ENCODE results near the gene IFFO2.

Gene IFFO2

GRCh38 chr1:18956193-18957135 is at the start of gene IFFO2:
TSS of gene IFFO2 (minus strand) at chr1:18956676. CDS start at chr1:18956332, 344 bp downstream.
- DNase-seq (ENCODE audit: low read depth), result peak; percentile 65

GRCh38 chr1:19006000-19006399 is 49.5 kb upstream of the IFFO2 start:
- no peak for DNase-seq (ENCODE audit: low read depth)
- no peak overlapping the region for H3K4me3 ChIP-seq (ENCODE audit: low read depth, low read length)

More at GRCh38 chr1:18956193-18957135, at the start of gene IFFO2:
- H3K4me3 ChIP-seq (ENCODE audit: low read depth, low read length), result peak within 1 kb of the TSS; percentile 75

GRCh38 chr1:19003371-19004290 is 47.2 kb upstream of the IFFO2 start:
- DNase-seq (ENCODE audit: low read depth), result no peak
- H3K4me3 ChIP-seq (ENCODE audit: low read depth, low read length), result no peak overlapping the region

GRCh38 chr1:19000065-19000464 is 43.6 kb upstream of the IFFO2 start:
- DNase-seq (ENCODE audit: low read depth), result no peak
- no peak overlapping the region for H3K4me3 ChIP-seq (ENCODE audit: low read depth, low read length)

- no peak for DNase-seq (ENCODE audit: low read depth)
- no peak overlapping the region for H3K4me3 ChIP-seq (ENCODE audit: low read depth, low read length)
Observed at GRCh38 chr1:18999359-18999758, 42.9 kb upstream of the IFFO2 start.

- no peak for DNase-seq (ENCODE audit: low read depth)
- no peak overlapping the region for H3K4me3 ChIP-seq (ENCODE audit: low read depth, low read length)
Observed at GRCh38 chr1:18998016-18998724, 41.7 kb upstream of the IFFO2 start.

- no peak for DNase-seq (ENCODE audit: low read depth)
- no peak overlapping the region for H3K4me3 ChIP-seq (ENCODE audit: low read depth, low read length)
Observed at GRCh38 chr1:18997508-18997907, 41.0 kb upstream of the IFFO2 start.

- H3K4me3 ChIP-seq (ENCODE audit: low read depth, low read length), result no peak overlapping the region
- DNase-seq (ENCODE audit: low read depth), result no peak
Observed at GRCh38 chr1:18996548-18997177, 40.2 kb upstream of the IFFO2 start.

- no peak overlapping the region for H3K4me3 ChIP-seq (ENCODE audit: low read depth, low read length)
Observed at GRCh38 chr1:18994381-18994780, 37.9 kb upstream of the IFFO2 start.

GRCh38 chr1:18992646-18993045 is 36.2 kb upstream of the IFFO2 start:
- no peak overlapping the region for H3K4me3 ChIP-seq (ENCODE audit: low read depth, low read length)
- DNase-seq (ENCODE audit: low read depth), result no peak

More at GRCh38 chr1:18994381-18994780, 37.9 kb upstream of the IFFO2 start:
- no peak for DNase-seq (ENCODE audit: low read depth)

GRCh38 chr1:18991585-18991984 is 35.1 kb upstream of the IFFO2 start:
- DNase-seq (ENCODE audit: low read depth), result no peak
- H3K4me3 ChIP-seq (ENCODE audit: low read depth, low read length), result no peak overlapping the region

- DNase-seq (ENCODE audit: low read depth), result no peak
- no peak overlapping the region for H3K4me3 ChIP-seq (ENCODE audit: low read depth, low read length)
Observed at GRCh38 chr1:18989896-18990295, 33.4 kb upstream of the IFFO2 start.

GRCh38 chr1:18989176-18989799 is 32.8 kb upstream of the IFFO2 start:
- no peak overlapping the region for H3K4me3 ChIP-seq (ENCODE audit: low read depth, low read length)
- no peak for DNase-seq (ENCODE audit: low read depth)

GRCh38 chr1:18981242-18981641 is 24.8 kb upstream of the IFFO2 start:
- DNase-seq (ENCODE audit: low read depth), result no peak
- H3K4me3 ChIP-seq (ENCODE audit: low read depth, low read length), result no peak overlapping the region

- H3K4me3 ChIP-seq (ENCODE audit: low read depth, low read length), result no peak overlapping the region
- no peak for DNase-seq (ENCODE audit: low read depth)
Observed at GRCh38 chr1:18978706-18979105, 22.2 kb upstream of the IFFO2 start.

GRCh38 chr1:18977428-18977827 is 21.0 kb upstream of the IFFO2 start:
- DNase-seq (ENCODE audit: low read depth), result no peak
- no peak overlapping the region for H3K4me3 ChIP-seq (ENCODE audit: low read depth, low read length)

- DNase-seq (ENCODE audit: low read depth), result no peak
- H3K4me3 ChIP-seq (ENCODE audit: low read depth, low read length), result no peak overlapping the region
Observed at GRCh38 chr1:18976096-18976495, 19.6 kb upstream of the IFFO2 start.

GRCh38 chr1:18974606-18975005 is 18.1 kb upstream of the IFFO2 start:
- no peak for DNase-seq (ENCODE audit: low read depth)
- H3K4me3 ChIP-seq (ENCODE audit: low read depth, low read length), result no peak overlapping the region

GRCh38 chr1:18974005-18974404 is 17.5 kb upstream of the IFFO2 start:
- H3K4me3 ChIP-seq (ENCODE audit: low read depth, low read length), result no peak overlapping the region
- no peak for DNase-seq (ENCODE audit: low read depth)

All from skeletal muscle cell (primary cell).